K562 (cell line): ENCODE results near the gene PPP1R14C. TPM values are rescaled to one million over a fixed set of nuclear protein-coding genes. Genes with fewer than 3 reads are reported as not detected.
A peak's percentile ranks its signal among the peaks of the same experiment; 100 is the strongest.

Experiments used
- ATAC-seq: fragments of 200-7000 bp; cut with Tn5 transposase; 3 replicates; pipeline ENCODE4 v1.9.1; 2020; ENCODE audit warnings: moderate library complexity
- BruUV-seq: library from RNA; stranded (reverse); fragments of 400-500 nt; replicated peaks from 2 replicates; lab custom pipeline; 2021; lab: Mats Ljungman, UMichigan
- CTCF ChIA-PET: fragments of 300-600 bp; formaldehyde crosslinking; extraction: SDS; loops from one replicate; lab custom pipeline; 2021; ENCODE audit warnings: low intra/inter-chr PET ratio; lab: Yijun Ruan, JAX
- POLR2A ChIA-PET: fragments of 300-600, 350-650 bp; sonication (Branson Sonifier 250); formaldehyde crosslinking; extraction: SDS; loops from one replicate; lab custom pipeline; 2021; ENCODE audit warnings: antibody characterized with exemption, inconsistent platforms; lab: Yijun Ruan, JAX
- DNase-seq, 4 experiments: peaks; one replicate each; pipeline versions ENCODE4 v3.0.0 to v3.0.0-alpha.2; 2011 to 2018; ENCODE audit warnings: low spot score in 3 of 4, mixed read lengths in 3 of 4; ENCODE audit errors: extremely low read depth in 1 of 4
- FAIRE-seq: peaks from 2 replicates; lab custom pipeline; 2011; peaks lifted over from hg19 to GRCh38; lab: Jason Lieb, UNC
- H2AFZ ChIP-seq: 2 replicates; pipeline ENCODE4 v1.6.0; 2011; ENCODE audit warnings: low read depth, low read length, control low read depth, inconsistent platforms
- H3K27ac ChIP-seq: fragments of 200-600 bp; 3 replicates; pipeline ENCODE4 v1.8.0; 2011; ENCODE audit warnings: low read depth, mild to moderate bottlenecking, control low read depth, inconsistent platforms, low read length, moderate library complexity, mixed read lengths; ENCODE audit errors: extremely low read depth
- H3K27me3 ChIP-seq, 2 experiments: fragments of 300-600 bp in 1 of 2; 2 replicates in 1 of 2; 3 replicates in 1 of 2; pipeline versions ENCODE4 v1.6.0 to v1.8.0; 2011; ENCODE audit warnings: inconsistent platforms in 2 of 2, low read length in 2 of 2, mild to moderate bottlenecking in 1 of 2, mixed read lengths in 1 of 2, moderate library complexity in 1 of 2; ENCODE audit not compliant: control insufficient read depth in 2 of 2, insufficient read depth in 2 of 2
- H3K36me3 ChIP-seq: fragments of 300-600 bp; 3 replicates; pipeline ENCODE4 v1.8.0; 2011; ENCODE audit warnings: mild to moderate bottlenecking, low read length, inconsistent platforms; ENCODE audit not compliant: control insufficient read depth, insufficient read depth
- H3K4me1 ChIP-seq, 2 experiments: fragments of 200-600 bp in 1 of 2; replicated peaks in 1 of 2; 2 replicates in 1 of 2; 3 replicates in 1 of 2; pipeline versions ENCODE4 v1.5.1 to v1.8.0; 2011; ENCODE audit warnings: inconsistent platforms in 2 of 2, low read length in 2 of 2, mild to moderate bottlenecking in 1 of 2, mixed read lengths in 1 of 2, moderate library complexity in 1 of 2; ENCODE audit not compliant: control insufficient read depth in 2 of 2, insufficient read depth in 2 of 2
- H3K4me2 ChIP-seq: 2 replicates; pipeline ENCODE4 v1.6.1; 2011; ENCODE audit warnings: low read length, control low read depth, inconsistent platforms, mixed read lengths; ENCODE audit not compliant: insufficient read depth
- H3K4me3 ChIP-seq: fragments of 200-600 bp; sonication (generic), shearing (Covaris generic); 2 replicates; pipeline ENCODE4 v1.5.1; 2016; ENCODE audit warnings: control low read depth, inconsistent platforms
- H3K79me2 ChIP-seq: fragments of 200-600 bp; 3 replicates; pipeline ENCODE4 v1.8.0; 2011; ENCODE audit warnings: low read length, inconsistent platforms; ENCODE audit not compliant: control insufficient read depth, insufficient read depth
- H3K9ac ChIP-seq, 2 experiments: 2 replicates each; pipeline versions ENCODE4 v1.6.0 to v1.6.1; 2011; ENCODE audit warnings: low read depth in 2 of 2, low read length in 2 of 2, control low read depth in 1 of 2, inconsistent platforms in 1 of 2, mild to moderate bottlenecking in 1 of 2, mixed read lengths in 1 of 2; ENCODE audit not compliant: insufficient read depth in 1 of 2
- H3K9me1 ChIP-seq: one replicate; pipeline ENCODE4 v1.6.0; 2011; ENCODE audit warnings: inconsistent platforms, mild to moderate bottlenecking, low read length, moderate library complexity; ENCODE audit not compliant: control insufficient read depth, insufficient read depth
- H3K9me3 ChIP-seq: replicated peaks from 2 replicates; pipeline ENCODE4 v1.5.1; 2011; ENCODE audit warnings: low read depth, low read length, inconsistent platforms; ENCODE audit not compliant: control insufficient read depth, insufficient read depth
- H4K20me1 ChIP-seq: replicated peaks from 2 replicates; pipeline ENCODE4 v1.6.1; 2011; ENCODE audit warnings: low read length, inconsistent platforms, mixed read lengths; ENCODE audit not compliant: control insufficient read depth, insufficient read depth
- ATF1 ChIP-seq, 2 experiments: fragments of 450-650 bp in 1 of 2; IDR thresholded peaks; 2 replicates each; pipeline ENCODE4 v1.6.1; 2016; ENCODE audit warnings: missing compliant biosample characterization in 1 of 2, missing genetic modification characterization in 1 of 2
- ATF3 ChIP-seq, 2 experiments: fragments of 450-650 bp in 1 of 2; sonication (generic) in 1 of 2; formaldehyde crosslinking in 1 of 2; IDR thresholded peaks in 1 of 2; conservative IDR thresholded peaks in 1 of 2; 2 replicates each; pipeline versions ENCODE4 v1.6.1 to v1.8.1; 2016 to 2023; ENCODE audit warnings: mild to moderate bottlenecking in 2 of 2, moderate library complexity in 2 of 2, inconsistent platforms in 1 of 2, missing genetic modification reagents in 1 of 2
- CBX5 ChIP-seq: IDR thresholded peaks from 2 replicates; pipeline ENCODE4 v1.6.1; 2014; ENCODE audit warnings: low read depth, borderline replicate concordance
- CREB3L1 ChIP-seq: fragments of 450-650 bp; IDR thresholded peaks from 2 replicates; pipeline ENCODE4 v1.6.1; 2014; ENCODE audit warnings: low read depth, mild to moderate bottlenecking, moderate library complexity, borderline replicate concordance
- GATA2 ChIP-seq: sonication (generic); formaldehyde crosslinking; IDR thresholded peaks from 2 replicates; pipeline ENCODE4 v1.4.0; 2020; ENCODE audit warnings: mild to moderate bottlenecking, missing genetic modification reagents
- HDGF ChIP-seq: fragments of 450-650 bp; IDR thresholded peaks from 2 replicates; pipeline ENCODE4 v1.6.1; 2016
- JUND ChIP-seq, 2 experiments: IDR thresholded peaks; 2 replicates in 1 of 2; 3 replicates in 1 of 2; pipeline ENCODE4 v1.6.1; 2011; ENCODE audit warnings: borderline replicate concordance in 2 of 2, low read depth in 2 of 2, low read length in 2 of 2, improper control_type of control experiment in 1 of 2, missing biosample characterization in 1 of 2, missing genetic modification characterization in 1 of 2, missing genetic modification reagents in 1 of 2
- KDM4B ChIP-seq, 2 experiments: fragments of 450-650 bp in 1 of 2; sonication (generic) in 1 of 2; IDR thresholded peaks; 2 replicates each; pipeline ENCODE4 v1.6.1; 2016 to 2017; ENCODE audit warnings: borderline replicate concordance in 2 of 2, antibody characterized with exemption in 1 of 2, low read depth in 1 of 2, mild to moderate bottlenecking in 1 of 2
- MNT ChIP-seq, 2 experiments: fragments of 450-650 bp; conservative IDR thresholded peaks; 2 replicates each; pipeline ENCODE4 v1.6.1; 2017; ENCODE audit warnings: mild to moderate bottlenecking in 2 of 2, moderate library complexity in 2 of 2
- WGBS: fragments of 100-300 bp; shearing (Covaris generic); methylation state at CpG from one replicate; pipeline ENCODE4 v1.1.6; 2016; ENCODE audit warnings: low coverage, mixed read lengths; ENCODE audit not compliant: insufficient coverage; ENCODE audit errors: missing lambda C conversion rate; 5-methylcytosine and 5-hydroxymethylcytosine counted together
- in situ Hi-C: fragments of 300-500 bp; cut with MboI; formaldehyde crosslinking; loops from 4 replicates; pipeline ENCODE4 v1.15.0; 2018; ENCODE audit warnings: inconsistent platforms, mixed read lengths
- intact Hi-C: fragments of 100-400 bp; cut with micrococcal nuclease; formaldehyde crosslinking; loops from 2 replicates; pipeline ENCODE4 v1.14.2; 2022
- polyA plus RNA-seq, 8 experiments: library from polyadenylated mRNA; depleted of rRNA in 4 of 8; stranded (reverse) in 5 of 8; unstranded in 3 of 8; fragments of >200 nt; fragmentation: Nextera tagmentation in 2 of 8; fragmentation: Illumina TruSeq in 1 of 8; extraction: Ambion mirVana in 2 of 8; extraction: Trizol in 1 of 8; gene quantifications; 2 replicates each; pipeline versions ENCODE4 v1.2.1 to v1.2.3, GENCODE V29; 2011 to 2014; ENCODE audit warnings: inconsistent platforms in 1 of 8, missing spikeins in 1 of 8
- total RNA-seq, 7 experiments: library from RNA; depleted of rRNA in 6 of 7; stranded (reverse); fragments of >200 nt in 6 of 7; fragmentation: Illumina TruSeq in 2 of 7; extraction: Trizol in 2 of 7; gene quantifications; 2 replicates each; pipeline versions ENCODE4 v1.2.1 to v1.2.3, GENCODE V29; 2011 to 2021; ENCODE audit warnings: low replicate concordance in 1 of 7

Gene PPP1R14C
- total and polyA plus RNA-seq, 9 of the 15 experiments (the other 6 are each of a cell fraction or from before 2014, with no cell fraction given): 4.5 to 16.6 (median 11.9) TPM

DNA sequence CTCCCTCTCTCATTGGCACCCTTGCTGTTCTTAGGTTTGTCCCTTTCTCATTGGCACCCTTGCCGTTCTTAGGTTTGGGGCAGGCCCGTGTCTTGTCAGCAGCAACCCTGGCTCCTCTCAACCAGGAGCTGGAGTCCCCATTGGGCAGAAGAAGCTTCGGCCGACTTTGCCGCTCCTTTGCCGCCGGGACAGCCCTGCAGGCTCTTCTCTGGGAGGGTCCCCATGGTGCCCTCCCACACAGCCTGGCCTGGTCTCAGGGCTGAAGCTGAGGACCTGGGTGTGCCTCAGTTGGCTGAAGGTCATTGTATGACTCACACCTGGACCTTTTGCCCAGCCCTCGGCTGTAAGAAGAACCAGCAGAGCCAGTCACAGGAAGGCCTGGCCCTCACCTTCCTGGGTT lies 59.6 kb downstream of the PPP1R14C start:
- POLR2A ChIA-PET: interaction anchor here (0.6 to 1.8 kb wide), 3 partner anchors 10 to 57 kb away, joined by 3 to 6 read pairs (median 5); no protein-coding TSS in a partner anchor
- no peaks in the 10 kb centered on the region for H3K9me3 ChIP-seq
- BruUV-seq: no TSS peak
- TF ChIP-seq MNT (conservative IDR thresholded peaks at IDR 0.05) (no peak), ATF3 (IDR thresholded peaks at IDR 0.05) (peak; percentile 27; the same call in 1 of the 2 replicates), ATF3 (CRISPR knock-in tag; conservative IDR thresholded peaks at IDR 0.05) (no peak), KDM4B (IDR thresholded peaks at IDR 0.05; ENCODE audit: borderline replicate concordance in 2 of 2, low read depth in 1 of 2) (no peak), ATF1 (CRISPR knock-in tag; IDR thresholded peaks at IDR 0.05) (no peak), ATF1 (tag; IDR thresholded peaks at IDR 0.05) (no peak), HDGF (no peak), CREB3L1 (no peak), CBX5 (no peak), JUND (IDR thresholded peaks at IDR 0.05; ENCODE audit: borderline replicate concordance, low read depth, low read length) (0 out of 2 replicates have a peak, but pooled peaks have one; percentile 34), JUND (tag; IDR thresholded peaks at IDR 0.05; ENCODE audit: borderline replicate concordance, low read depth, low read length) (no peak), GATA2 (CRISPR knock-in tag) (no peak)
- TF ChIP-seq, all 486 proteins: peak for 2
- Histone ChIP-seq H3K9me1 (no peaks in the 10 kb centered on the region), H3K36me3 (no peaks in the 10 kb centered on the region), H3K4me3 (no peak overlapping the region), H4K20me1 (peaks cover 4% of the 10 kb centered on the region; the same call in 1 of the 2 replicates), H3K79me2 (0 out of 3 replicates have a peak, but pooled peaks cover 2% of the 10 kb centered on the region), H3K9ac (peak overlapping the region in 1 of 2 experiments; percentile 70; a peak in 2 of 4 replicates), H3K27ac (no peak overlapping the region), H3K4me2 (no peak overlapping the region), H2AFZ (no peak overlapping the region), H3K27me3 (no peaks in the 10 kb centered on the region), H3K4me1 (peaks cover 23 to 26% of the 10 kb centered on the region in 2 experiments; a peak in 4 of 5 replicates)
- no peak for ATAC-seq
- intact Hi-C loops (no loop called here), in situ Hi-C loops (no loop called here)
- WGBS: 69% methylated on average over 8 of the region's 8 CpGs
- no peak for DNase-seq
- peak; percentile 19 for FAIRE-seq
- CTCF ChIA-PET: no interaction called here
